Small intestine (tissue), 7 donors: ENCODE results near the gene RHBDL1. TPM values are rescaled to one million over a fixed set of nuclear protein-coding genes. Genes with fewer than 3 reads are reported as not detected.
A peak's percentile ranks its signal among the peaks of the same experiment; 100 is the strongest.
"Not testable (repeated sequence)": the region's sequence is repeated elsewhere in the genome, so short reads cannot be mapped to it uniquely, and the experiment has no call there.

Experiments
- DNase-seq, 2 donors: peaks; one replicate each; pipeline versions ENCODE4 v3.0.0 to v3.0.0-alpha.2; 2013
- FAIRE-seq: peaks from 2 replicates; lab custom pipeline; 2012; peaks lifted over from hg19 to GRCh38; lab: Jason Lieb, UNC
- H3K27ac ChIP-seq, 3 donors: one replicate each; pipeline ENCODE4 v1.5.1; 2013; ENCODE audit warnings: low read length in 2 of 3, mild to moderate bottlenecking in 2 of 3, control low read depth in 1 of 3, inconsistent platforms in 1 of 3, low read depth in 1 of 3, moderate library complexity in 1 of 3
- H3K27me3 ChIP-seq, 3 donors: one replicate each; pipeline ENCODE4 v1.6.1; 2013; ENCODE audit warnings: low read length in 3 of 3, inconsistent platforms in 1 of 3; ENCODE audit not compliant: control insufficient read depth in 3 of 3, insufficient read depth in 3 of 3
- H3K36me3 ChIP-seq, 3 donors: one replicate each; pipeline ENCODE4 v1.6.1; 2013; ENCODE audit warnings: low read length in 3 of 3, inconsistent platforms in 1 of 3, low read depth in 1 of 3, mild to moderate bottlenecking in 1 of 3, moderate library complexity in 1 of 3; ENCODE audit not compliant: control insufficient read depth in 3 of 3, insufficient read depth in 2 of 3
- H3K4me1 ChIP-seq, 3 donors: one replicate each; pipeline ENCODE4 v1.6.1; 2013; ENCODE audit warnings: low read length in 2 of 3, inconsistent platforms in 1 of 3, low read depth in 1 of 3, mild to moderate bottlenecking in 1 of 3, moderate library complexity in 1 of 3; ENCODE audit not compliant: control insufficient read depth in 3 of 3, insufficient read depth in 2 of 3
- H3K4me3 ChIP-seq, 3 donors: one replicate each; pipeline ENCODE4 v1.5.1; 2013; ENCODE audit warnings: low read length in 3 of 3, control low read depth in 1 of 3, inconsistent platforms in 1 of 3, low read depth in 1 of 3, mild to moderate bottlenecking in 1 of 3, moderate library complexity in 1 of 3
- H3K9me3 ChIP-seq, 2 donors: one replicate each; pipeline ENCODE4 v1.6.1; 2013; ENCODE audit warnings: low read depth in 1 of 2, low read length in 1 of 2; ENCODE audit not compliant: control insufficient read depth in 2 of 2, insufficient read depth in 1 of 2
- WGBS, 3 donors: extraction: QIAGEN DNeasy Blood & Tissue Kit; methylation state at CpG; one replicate each; pipeline ENCODE4 v1.1.7; 2013; 5-methylcytosine and 5-hydroxymethylcytosine counted together
- polyA plus RNA-seq, 4 donors: library from polyadenylated mRNA; stranded (reverse) in 3 of 4; unstranded in 1 of 4; fragments of 200-250 nt in 3 of 4; fragments of 120-200 nt in 1 of 4; gene quantifications; one replicate each; pipeline versions ENCODE4 v1.2.1 to v1.2.3, GENCODE V29; 2013
- donor health status: healthy with polysubstance abuse.
- donor health status: control.
- donor health status: control.
- donor health status: Bipolar disorder and iron deficiency.
- donor health status: healthy.

The RHBDL1 gene
- polyA plus RNA-seq, 4 donors = 2.7 to 6.2 (median 4.7) TPM

- Histone ChIP-seq H3K27ac (peak overlapping the region; percentile 62 to 75 (median 68)), H3K9me3 (no peaks in the 10 kb centered on the region), H3K27me3 (peaks cover 0 to 27% (median 0%) of the 10 kb centered on the region in 3 donors), H3K36me3 (peaks cover 0 to 36% (median 4%) of the 10 kb centered on the region in 3 donors), H3K4me1 (peaks cover 3 to 9% (median 8%) of the 10 kb centered on the region in 3 donors), H3K4me3 (peak overlapping the region; percentile 68 to 93 (median 88))
- WGBS, 3 donors = 77 to 83% (median 79%) methylated on average over 26 of the region's 26 CpGs
- FAIRE-seq (no peak), DNase-seq (no peak)
These were observed 13.9 kb downstream of the RHBDL1 start for GRCh38 chr16:689175-689897.

GRCh38 chr16:691242-691641, 15.8 kb downstream of the RHBDL1 start:
- peaks cover 6 to 24% (median 8%) of the 10 kb centered on the region in 3 donors for H3K4me1 ChIP-seq
- H3K27ac ChIP-seq, H3K4me3 ChIP-seq, DNase-seq, H3K9me3 ChIP-seq, FAIRE-seq: not testable (repeated sequence)
- H3K27me3 ChIP-seq = peaks cover 0 to 45% (median 3%) of the 10 kb centered on the region in 3 donors
- 82 to 90% (median 88%) methylated on average over 16 of the region's 16 CpGs for WGBS, 3 donors
- peaks cover 0 to 19% (median 2%) of the 10 kb centered on the region in 3 donors for H3K36me3 ChIP-seq

DNA sequence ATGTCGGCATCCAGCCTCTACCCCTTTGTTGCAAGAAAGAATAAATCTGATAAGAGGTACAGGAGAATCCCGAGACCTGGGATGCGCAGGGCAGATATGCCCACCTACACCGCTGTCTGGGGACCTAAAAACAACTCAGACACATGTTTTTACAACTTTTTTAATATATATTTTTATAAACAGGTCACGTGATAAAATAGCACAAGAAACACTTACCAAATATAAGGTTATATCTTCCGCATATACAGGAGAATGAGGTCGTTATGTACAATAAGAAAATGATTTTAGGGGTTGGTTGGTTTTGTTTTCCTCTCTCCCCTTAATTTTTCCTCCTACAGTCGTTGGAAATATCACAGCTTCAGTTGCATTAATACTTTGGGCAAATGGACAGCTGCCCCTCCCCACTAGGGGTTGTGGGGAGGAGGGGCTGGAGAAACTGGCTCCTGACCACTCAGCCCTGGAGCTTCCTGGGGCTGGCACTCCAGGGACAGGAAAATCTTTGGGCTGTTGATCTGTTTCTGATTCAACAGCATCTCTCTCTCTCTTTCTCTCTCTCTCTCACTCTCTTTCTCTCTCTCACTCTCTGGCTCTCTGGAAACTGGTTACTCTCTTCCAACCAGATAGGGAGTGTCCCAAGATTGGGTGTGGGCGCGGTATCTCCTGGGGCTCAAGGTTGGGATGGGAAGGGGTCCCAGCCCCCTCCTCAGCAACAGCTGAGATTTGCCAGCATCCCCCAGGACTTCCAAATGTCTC, 17.1 kb downstream of the RHBDL1 start:
- Histone ChIP-seq H3K36me3 (peaks cover 0 to 6% (median 0%) of the 10 kb centered on the region in 3 donors), H3K27ac (no peak overlapping the region), H3K27me3 (peaks cover 3 to 51% (median 5%) of the 10 kb centered on the region in 3 donors), H3K4me3 (no peak overlapping the region), H3K4me1 (peaks cover 6 to 24% (median 8%) of the 10 kb centered on the region in 3 donors), H3K9me3 (no peaks in the 10 kb centered on the region)
- no peak for DNase-seq
- FAIRE-seq = no peak
- WGBS, 3 donors = 39 to 59% (median 50%) methylated on average over 10 of the region's 10 CpGs

DNA sequence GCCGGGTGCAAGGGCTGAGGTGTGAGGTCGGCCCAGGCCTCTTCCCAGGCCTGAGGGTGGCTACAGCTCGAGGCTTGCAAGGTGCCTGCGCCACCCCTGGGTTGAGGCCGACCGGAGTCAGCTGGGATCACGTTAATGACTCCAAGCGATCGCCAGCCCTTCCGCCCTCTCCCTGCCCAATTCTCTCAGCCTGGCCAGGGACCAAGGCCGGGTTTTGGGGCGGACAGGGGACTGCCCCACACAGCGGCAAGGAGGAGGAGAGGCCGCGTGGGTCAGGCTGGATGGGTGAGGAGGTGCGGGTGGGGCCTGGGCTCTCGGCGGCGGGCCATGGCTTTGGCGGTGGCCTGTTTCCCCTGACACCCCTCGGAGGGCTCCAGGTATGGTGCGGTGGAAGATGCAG, 17.9 kb downstream of the RHBDL1 start:
- Histone ChIP-seq H3K4me3 (no peak overlapping the region), H3K9me3 (no peaks in the 10 kb centered on the region), H3K27me3 (peaks cover 3 to 53% (median 5%) of the 10 kb centered on the region in 3 donors), H3K27ac (no peak overlapping the region), H3K4me1 (peaks cover 6 to 24% (median 8%) of the 10 kb centered on the region in 3 donors), H3K36me3 (no peaks in the 10 kb centered on the region)
- no peak for DNase-seq
- no peak for FAIRE-seq
- WGBS, 3 donors = 18 to 34% (median 32%) methylated on average over 18 to 22 of the region's 22 CpGs

GRCh38 chr16:693766-694165, 18.3 kb downstream of the RHBDL1 start:
- H3K4me3 ChIP-seq = peak overlapping the region in 1 of 3 donors; percentile 28
- H3K27ac ChIP-seq = no peak overlapping the region
- no peak for FAIRE-seq
- H3K4me1 ChIP-seq = peaks cover 6 to 24% (median 8%) of the 10 kb centered on the region in 3 donors
- H3K9me3 ChIP-seq = no peaks in the 10 kb centered on the region
- H3K36me3 ChIP-seq = no peaks in the 10 kb centered on the region
- peaks cover 3 to 56% (median 5%) of the 10 kb centered on the region in 3 donors for H3K27me3 ChIP-seq
- peak in 1 of 2 donors; percentile 26 for DNase-seq
- 1 to 7% (median 7%) methylated on average over 16 to 37 of the region's 37 CpGs for WGBS, 3 donors

GRCh38 chr16:694187-694862, 18.9 kb downstream of the RHBDL1 start:
- DNase-seq (no peak), FAIRE-seq (no peak)
- no peak overlapping the region for H3K27ac ChIP-seq
- peaks cover 3 to 61% (median 5%) of the 10 kb centered on the region in 3 donors for H3K27me3 ChIP-seq
- WGBS, 3 donors = 2% methylated on average over 38 to 64 of the region's 64 CpGs
- peak overlapping the region in 1 of 3 donors; percentile 28 for H3K4me3 ChIP-seq
- H3K4me1 ChIP-seq = peaks cover 3 to 20% (median 6%) of the 10 kb centered on the region in 3 donors
- H3K36me3 ChIP-seq = no peaks in the 10 kb centered on the region
- H3K9me3 ChIP-seq = no peaks in the 10 kb centered on the region

DNA sequence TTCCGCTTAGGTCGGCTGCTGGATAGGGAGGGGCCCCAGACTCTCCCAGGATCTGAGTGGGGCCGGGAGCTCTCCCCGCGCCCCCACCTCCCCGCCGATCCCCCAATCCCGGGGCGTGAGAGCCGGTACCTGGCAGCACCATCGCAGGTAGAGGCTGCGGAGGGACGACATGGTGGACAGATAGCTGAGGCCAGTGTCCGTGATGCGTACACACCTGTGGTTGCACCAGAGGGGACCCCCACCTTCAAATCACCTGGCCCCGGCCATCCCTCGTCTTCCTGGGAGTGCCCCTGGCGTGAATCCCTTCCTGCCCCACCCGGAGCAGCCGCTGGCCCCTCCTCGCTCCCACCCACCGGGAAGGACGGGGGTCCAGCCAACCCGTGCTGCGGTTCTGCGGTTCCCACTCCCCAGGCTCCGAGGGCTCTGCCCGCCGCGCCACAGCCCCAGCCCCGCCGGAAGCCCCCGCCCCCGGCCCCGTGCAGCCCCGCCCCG, 19.4 kb downstream of the RHBDL1 start:
- 1 to 2% (median 1%) methylated on average over 32 to 37 of the region's 37 CpGs for WGBS, 3 donors
- Histone ChIP-seq H3K36me3 (no peaks in the 10 kb centered on the region), H3K4me3 (peak overlapping the region in 1 of 3 donors; percentile 28), H3K9me3 (no peaks in the 10 kb centered on the region), H3K27ac (no peak overlapping the region), H3K4me1 (peaks cover 0 to 14% (median 3%) of the 10 kb centered on the region in 3 donors), H3K27me3 (peaks cover 3 to 67% (median 7%) of the 10 kb centered on the region in 3 donors)
- FAIRE-seq = no peak
- DNase-seq = no peak
